Esophagus squamous epithelium (tissue), 5 donors: Measurements from ENCODE around the gene PLCD1. TPM values are rescaled to one million over a fixed set of nuclear protein-coding genes. Genes with fewer than 3 reads are reported as not detected.
"Not testable (repeated sequence)": the region's sequence is repeated elsewhere in the genome, so short reads cannot be mapped to it uniquely, and the experiment has no call there.

Experiments
- DNase-seq: peaks from one replicate; lab custom pipeline; 2025; lab: John Stamatoyannopoulos, UW
- H3K27ac ChIP-seq, 4 donors: fragments of 200-600 bp; sonication (generic); one replicate each; pipeline ENCODE4 v1.5.1; 2016 to 2019; ENCODE audit warnings: mild to moderate bottlenecking in 1 of 4
- H3K27me3 ChIP-seq, 4 donors: fragments of 200-600 bp; sonication (generic); 1 replicate in 3 of 4; 2 replicates in 1 of 4; pipeline versions ENCODE4 v1.5.1 to v1.6.0; 2017 to 2021; ENCODE audit warnings: antibody characterized with exemption in 1 of 4
- H3K36me3 ChIP-seq, 3 donors: fragments of 200-600 bp; sonication (generic); one replicate each; pipeline ENCODE4 v1.5.1; 2016 to 2019
- H3K4me1 ChIP-seq, 3 donors: fragments of 200-600 bp; sonication (generic); one replicate each; pipeline ENCODE4 v1.5.1; 2017 to 2019
- H3K4me3 ChIP-seq, 4 donors: fragments of 200-600 bp; sonication (generic); 1 replicate in 3 of 4; 2 replicates in 1 of 4; pipeline ENCODE4 v1.5.1; 2016 to 2019; ENCODE audit warnings: mild to moderate bottlenecking in 2 of 4, moderate library complexity in 1 of 4
- H3K9me3 ChIP-seq, 3 donors: fragments of 200-600 bp; sonication (generic); one replicate each; pipeline ENCODE4 v1.5.1; 2016 to 2019
- POLR2A ChIP-seq, 4 donors: fragments of 450-650 bp; IDR thresholded peaks; one replicate each; pipeline ENCODE4 v1.6.1; 2017; ENCODE audit warnings: antibody characterized with exemption in 4 of 4, mild to moderate bottlenecking in 4 of 4, moderate library complexity in 3 of 4
- WGBS, 2 donors: methylation state at CpG; one replicate each; pipeline ENCODE4 v1.1.5; 2018; 5-methylcytosine and 5-hydroxymethylcytosine counted together
- intact Hi-C: fragments of 100-400 bp; cut with DNase I; formaldehyde crosslinking; loops from one replicate; pipeline ENCODE4 v1.15.0; 2022
- total RNA-seq, 4 donors: library from RNA; depleted of rRNA; stranded (reverse); fragments of >200 nt; gene quantifications; one replicate each; pipeline ENCODE4 v1.1.0, GENCODE V29; 2016
- TF ChIP-seq, protein P1 (sequence below), 6 experiments: fragments of 450-650 bp in 4 of 6; fragments of 200-600 bp in 2 of 6; sonication (generic) in 2 of 6; IDR thresholded peaks; one replicate each; pipeline ENCODE4 v1.5.1; 2016 to 2019; ENCODE audit warnings: antibody characterized with exemption in 6 of 6, mild to moderate bottlenecking in 4 of 6, moderate library complexity in 4 of 6
- donor health status: DM: yes; HTN: yes; CAD: no.

PLCD1 gene
- total RNA-seq, 4 donors from 2014 or later = 24.2 to 37.9 (median 35.0) TPM

DNA sequence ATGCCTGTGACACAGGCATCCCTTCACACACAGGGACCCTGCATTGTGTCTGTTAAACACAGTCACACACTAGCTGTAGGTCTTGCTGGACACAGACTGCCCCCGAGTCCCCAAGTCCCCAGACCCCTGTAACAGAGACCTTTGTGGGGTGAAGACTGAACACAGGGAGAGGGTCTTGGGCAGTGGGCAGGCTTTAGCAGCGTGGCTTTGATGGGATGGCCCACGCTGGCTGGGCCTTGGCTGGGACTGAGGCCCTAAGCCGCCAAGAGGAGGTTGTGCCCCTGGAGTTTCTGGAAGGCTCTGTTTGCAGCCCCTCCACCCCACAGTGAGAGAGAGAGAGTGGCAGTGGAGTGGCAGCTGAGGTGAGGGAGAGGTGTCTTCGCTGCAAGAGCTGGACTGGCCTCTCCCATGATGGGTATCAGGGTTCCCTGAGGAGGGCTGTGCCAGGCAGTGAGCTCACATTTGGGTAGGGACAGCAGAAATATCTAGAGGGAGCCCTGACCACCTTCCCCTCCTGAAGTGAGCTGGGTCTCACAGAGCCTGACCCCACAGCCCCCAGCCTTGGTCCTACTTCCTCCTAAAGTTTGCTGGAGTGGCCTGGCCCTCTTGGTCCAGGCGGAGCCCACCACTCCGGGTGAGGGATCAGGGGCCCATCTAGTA is 39.5 kb downstream of the PLCD1 start:
- Histone ChIP-seq H3K36me3 (no peaks in the 10 kb centered on the region), H3K9me3 (no peaks in the 10 kb centered on the region), H3K4me3 (no peak overlapping the region), H3K27me3 (no peaks in the 10 kb centered on the region), H3K4me1 (peaks cover 6 to 77% (median 37%) of the 10 kb centered on the region in 3 donors), H3K27ac (peak overlapping the region in 1 of 4 donors; percentile 54)
- intact Hi-C loops = no loop called here
- DNase-seq = no peak
- 96 to 100% methylated on average over 2 to 5 of the region's 7 CpGs for WGBS, 2 donors
- TF ChIP-seq POLR2A (IDR thresholded peaks at IDR 0.05) = no peak
- TF ChIP-seq, protein P1, sequence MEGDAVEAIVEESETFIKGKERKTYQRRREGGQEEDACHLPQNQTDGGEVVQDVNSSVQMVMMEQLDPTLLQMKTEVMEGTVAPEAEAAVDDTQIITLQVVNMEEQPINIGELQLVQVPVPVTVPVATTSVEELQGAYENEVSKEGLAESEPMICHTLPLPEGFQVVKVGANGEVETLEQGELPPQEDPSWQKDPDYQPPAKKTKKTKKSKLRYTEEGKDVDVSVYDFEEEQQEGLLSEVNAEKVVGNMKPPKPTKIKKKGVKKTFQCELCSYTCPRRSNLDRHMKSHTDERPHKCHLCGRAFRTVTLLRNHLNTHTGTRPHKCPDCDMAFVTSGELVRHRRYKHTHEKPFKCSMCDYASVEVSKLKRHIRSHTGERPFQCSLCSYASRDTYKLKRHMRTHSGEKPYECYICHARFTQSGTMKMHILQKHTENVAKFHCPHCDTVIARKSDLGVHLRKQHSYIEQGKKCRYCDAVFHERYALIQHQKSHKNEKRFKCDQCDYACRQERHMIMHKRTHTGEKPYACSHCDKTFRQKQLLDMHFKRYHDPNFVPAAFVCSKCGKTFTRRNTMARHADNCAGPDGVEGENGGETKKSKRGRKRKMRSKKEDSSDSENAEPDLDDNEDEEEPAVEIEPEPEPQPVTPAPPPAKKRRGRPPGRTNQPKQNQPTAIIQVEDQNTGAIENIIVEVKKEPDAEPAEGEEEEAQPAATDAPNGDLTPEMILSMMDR (IDR thresholded peaks at IDR 0.05) = no peak

DNA sequence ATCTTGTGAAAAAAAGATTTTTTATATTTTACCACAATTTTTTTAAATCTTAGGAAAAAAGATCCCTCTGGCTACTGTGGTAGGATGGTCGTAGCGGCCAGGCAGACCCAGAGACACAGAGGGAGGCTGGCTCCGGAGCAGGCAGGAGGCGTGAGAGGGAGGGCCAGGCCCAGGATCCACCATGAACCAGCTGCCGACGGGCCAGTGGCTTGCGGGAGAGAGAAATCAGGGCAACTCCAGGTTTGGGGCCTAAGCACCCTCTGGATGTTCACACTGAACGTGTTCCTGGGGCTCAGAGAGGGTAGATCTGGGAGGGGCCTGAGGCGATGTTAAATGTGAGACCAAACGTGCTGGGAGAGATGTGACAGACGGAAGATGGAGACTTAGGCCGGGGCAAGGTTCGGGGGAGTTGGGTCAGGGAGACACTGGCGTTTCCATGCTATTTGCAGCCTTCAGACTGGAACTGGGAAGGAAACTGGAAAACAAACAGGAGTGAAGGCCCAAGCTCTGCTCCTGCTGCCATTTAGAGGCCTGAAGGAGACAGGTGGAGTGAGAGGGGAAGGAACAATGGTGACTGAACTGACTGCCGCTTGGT is 40.4 kb downstream of the PLCD1 start:
- H3K36me3 ChIP-seq = no peaks in the 10 kb centered on the region
- 82 to 83% methylated on average over 14 to 15 of the region's 15 CpGs for WGBS, 2 donors
- TF ChIP-seq, protein P1 (IDR thresholded peaks at IDR 0.05) = no peak
- no peak for TF ChIP-seq POLR2A (IDR thresholded peaks at IDR 0.05)
- H3K27ac ChIP-seq = no peak overlapping the region
- H3K4me1 ChIP-seq = peaks cover 5 to 77% (median 36%) of the 10 kb centered on the region in 3 donors
- intact Hi-C loops = no loop called here
- DNase-seq = no peak
- no peaks in the 10 kb centered on the region for H3K9me3 ChIP-seq
- no peak overlapping the region for H3K4me3 ChIP-seq
- no peaks in the 10 kb centered on the region for H3K27me3 ChIP-seq

DNA sequence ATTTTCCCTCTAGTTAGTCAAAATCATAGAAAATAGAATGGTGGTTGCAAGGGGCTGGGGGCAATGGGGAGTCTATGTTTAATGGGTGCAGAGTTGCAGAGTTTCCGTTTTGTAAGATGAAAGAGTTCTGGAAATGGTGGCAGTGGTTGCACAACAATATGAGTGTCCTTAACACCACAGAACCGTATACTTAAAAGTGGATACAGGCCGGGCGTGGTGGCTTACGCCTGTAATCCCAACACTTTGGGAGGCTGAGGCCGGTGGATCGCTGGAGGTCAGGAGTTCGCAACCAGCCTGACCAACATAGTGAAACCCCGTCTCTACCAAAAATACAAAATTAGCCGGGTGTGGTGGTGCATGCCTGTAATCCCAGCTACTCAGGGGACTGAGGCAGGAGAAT is 41.1 kb downstream of the PLCD1 start:
- H3K36me3 ChIP-seq, H3K9me3 ChIP-seq, H3K27ac ChIP-seq, DNase-seq, intact Hi-C loops, H3K27me3 ChIP-seq, H3K4me3 ChIP-seq: not testable (repeated sequence)
- 85 to 89% methylated on average over 10 of the region's 10 CpGs for WGBS, 2 donors
- peaks cover 5 to 77% (median 37%) of the 10 kb centered on the region in 3 donors for H3K4me1 ChIP-seq

DNA sequence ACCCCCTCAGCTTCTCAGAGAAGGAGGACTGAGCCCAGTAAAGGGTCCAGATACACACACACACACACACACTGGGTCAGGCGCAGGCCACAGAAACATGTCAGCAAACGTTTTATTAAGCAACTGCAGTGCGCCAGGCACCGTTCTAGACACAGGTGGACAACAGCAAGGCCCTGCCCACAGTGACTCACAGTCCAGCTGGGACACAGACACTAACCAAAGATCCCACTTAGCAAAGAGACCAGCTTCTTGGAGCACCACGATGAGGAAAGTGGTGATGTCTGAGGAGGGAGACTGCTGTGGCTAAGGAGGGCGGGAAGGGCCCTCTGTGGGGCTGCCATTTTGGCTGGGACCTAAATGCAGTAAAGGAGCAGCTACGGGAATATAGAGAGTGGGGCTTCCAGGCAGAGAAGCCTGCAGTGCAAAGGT is 41.7 kb downstream of the PLCD1 start:
- H3K27ac ChIP-seq = no peak overlapping the region
- peaks cover 5 to 71% (median 37%) of the 10 kb centered on the region in 3 donors for H3K4me1 ChIP-seq
- no peak for DNase-seq
- WGBS, 2 donors = 74 to 75% methylated on average over 5 to 6 of the region's 7 CpGs
- no peaks in the 10 kb centered on the region for H3K9me3 ChIP-seq
- no peaks in the 10 kb centered on the region for H3K27me3 ChIP-seq
- H3K36me3 ChIP-seq = peaks cover 0 to 2% (median 0%) of the 10 kb centered on the region in 3 donors
- intact Hi-C loops = no loop called here
- no peak for TF ChIP-seq POLR2A (IDR thresholded peaks at IDR 0.05)
- TF ChIP-seq, protein P1 (IDR thresholded peaks at IDR 0.05) = no peak
- no peak overlapping the region for H3K4me3 ChIP-seq

DNA sequence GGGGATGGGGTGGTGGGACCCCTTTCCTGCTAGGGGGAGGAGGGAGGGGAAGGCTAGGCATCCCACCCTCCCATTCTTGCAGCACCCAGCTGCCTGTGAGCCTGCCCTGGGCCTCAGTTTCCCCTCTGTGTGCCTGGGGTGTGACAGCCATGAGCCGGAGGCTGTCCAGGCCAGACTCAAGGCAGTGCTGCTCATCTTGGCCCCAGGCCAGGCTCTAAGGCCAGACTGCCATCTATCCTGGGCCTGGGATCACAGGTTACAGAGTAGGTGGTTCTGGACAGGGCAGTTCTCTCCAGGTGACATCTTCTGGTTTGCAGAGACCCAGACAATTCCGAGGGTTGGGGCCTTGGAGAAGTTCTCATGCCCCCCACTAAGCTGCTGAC is 42.1 kb downstream of the PLCD1 start:
- TF ChIP-seq, protein P1 (IDR thresholded peaks at IDR 0.05) = no peak
- no peak for TF ChIP-seq POLR2A (IDR thresholded peaks at IDR 0.05)
- 80% methylated on average over 1 of the region's 2 CpGs; no CpG with 5 or more reads in 1 of the 2 donors for WGBS, 2 donors
- intact Hi-C loops = no loop called here
- no peaks in the 10 kb centered on the region for H3K27me3 ChIP-seq
- peak overlapping the region in 2 of 4 donors; percentile 40 to 44 for H3K27ac ChIP-seq
- no peaks in the 10 kb centered on the region for H3K9me3 ChIP-seq
- peaks cover 5 to 67% (median 37%) of the 10 kb centered on the region in 3 donors for H3K4me1 ChIP-seq
- peaks cover 0 to 7% (median 0%) of the 10 kb centered on the region in 3 donors for H3K36me3 ChIP-seq
- no peak overlapping the region for H3K4me3 ChIP-seq
- no peak for DNase-seq
